Thyroid gland (tissue), 4 donors: ENCODE results near the gene IGFBP5.

Experiments used
- CTCF ChIP-seq, 6 experiments: fragments of 200-600 bp in 3 of 6; fragments of 450-650 bp in 3 of 6; sonication (generic) in 3 of 6; IDR thresholded peaks; one replicate each; pipeline ENCODE4 v1.5.1; 2016 to 2019; ENCODE audit warnings: antibody characterized with exemption in 6 of 6, mild to moderate bottlenecking in 2 of 6, inconsistent platforms in 1 of 6, moderate library complexity in 1 of 6
- POLR2A ChIP-seq, 2 donors: fragments of 450-650 bp; IDR thresholded peaks; one replicate each; pipeline ENCODE4 v1.6.1; 2017; ENCODE audit warnings: antibody characterized with exemption in 2 of 2, mild to moderate bottlenecking in 2 of 2, moderate library complexity in 1 of 2

- TF ChIP-seq CTCF (IDR thresholded peaks at IDR 0.05) (peak in 1 of 6 experiments; percentile 21), POLR2A (IDR thresholded peaks at IDR 0.05) (peak; percentile 82 to 97)
Observed at GRCh38 chr2:216695401-216695821, at the start of gene IGFBP5.
